DMS114 treated with DMSO at 0.1 percent for 48 hours (cell line): ENCODE measurements around the gene REXO1.
A peak's percentile ranks its signal among the peaks of the same experiment; 100 is the strongest.

ENCODE experiments used
- DNase-seq: peaks from one replicate; lab custom pipeline; 2025; ENCODE audit not compliant: unreplicated experiment; lab: John Stamatoyannopoulos, UW

REXO1 gene

DNA sequence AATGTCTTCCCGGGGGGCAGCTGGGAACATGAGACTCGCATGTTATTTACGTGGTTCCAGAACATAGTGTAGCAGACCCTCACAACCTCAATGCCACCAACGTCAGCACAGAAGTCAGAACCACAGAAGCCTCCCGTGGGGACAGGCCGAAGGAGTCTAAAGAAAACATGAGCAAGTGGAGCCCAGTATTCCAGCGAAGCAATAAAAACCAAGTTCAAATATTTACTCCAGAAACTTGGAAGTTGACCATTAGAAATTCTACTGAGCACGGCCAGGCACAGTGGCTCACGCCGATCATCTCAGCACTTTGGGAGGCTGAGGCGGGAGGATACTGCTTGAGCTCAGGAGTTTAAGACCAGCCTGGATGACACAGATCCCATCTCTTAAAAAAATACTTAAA is 18.3 kb downstream of the REXO1 start:
- no peak for DNase-seq

DNA sequence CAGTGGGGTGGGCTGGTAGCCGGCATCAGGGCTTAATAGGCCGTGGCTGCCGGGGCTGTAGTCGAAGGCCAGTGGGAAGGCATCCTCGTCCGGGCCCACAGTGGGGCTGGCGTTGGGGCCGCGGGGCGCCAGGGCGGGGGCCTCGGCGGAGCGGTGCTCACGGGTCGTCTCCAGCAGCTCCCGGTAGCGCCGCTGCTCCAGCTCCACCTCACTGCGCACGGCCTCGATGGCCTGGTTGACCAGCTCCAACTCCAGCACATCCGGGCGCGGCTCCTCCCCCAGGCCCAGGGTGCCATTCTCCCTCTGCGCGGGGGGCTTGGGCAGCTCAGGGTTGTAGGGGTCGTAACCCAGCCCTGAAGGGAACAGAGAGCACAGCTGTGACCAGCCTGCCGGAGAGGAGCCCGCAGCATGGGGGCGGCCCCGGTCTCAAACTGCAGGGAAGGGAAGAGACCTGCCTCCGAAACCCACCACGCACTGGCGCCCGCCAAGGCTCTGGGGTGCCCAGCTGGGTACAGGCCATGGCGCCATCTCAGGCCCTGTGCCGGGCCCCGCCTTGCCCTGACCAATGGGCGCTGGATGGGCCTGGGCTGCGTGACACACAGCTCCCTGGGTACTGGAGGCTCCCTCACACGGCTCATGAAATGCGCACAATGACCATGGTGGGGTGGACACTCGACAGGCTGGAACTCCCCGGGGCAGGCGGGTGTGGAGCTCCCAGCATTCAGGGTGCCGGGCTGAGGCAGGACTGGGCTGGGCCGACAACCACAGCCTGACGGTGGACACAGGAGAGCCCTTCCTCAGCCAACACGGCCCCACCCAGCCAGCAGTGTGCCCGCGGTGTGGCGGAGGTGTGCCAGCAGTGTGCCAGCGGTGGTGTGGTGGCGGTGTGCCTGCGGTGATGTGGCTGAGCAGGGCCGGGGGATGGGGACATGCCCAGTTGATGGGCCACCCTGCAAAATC is 19.7 kb downstream of the REXO1 start:
- no peak for DNase-seq

DNA sequence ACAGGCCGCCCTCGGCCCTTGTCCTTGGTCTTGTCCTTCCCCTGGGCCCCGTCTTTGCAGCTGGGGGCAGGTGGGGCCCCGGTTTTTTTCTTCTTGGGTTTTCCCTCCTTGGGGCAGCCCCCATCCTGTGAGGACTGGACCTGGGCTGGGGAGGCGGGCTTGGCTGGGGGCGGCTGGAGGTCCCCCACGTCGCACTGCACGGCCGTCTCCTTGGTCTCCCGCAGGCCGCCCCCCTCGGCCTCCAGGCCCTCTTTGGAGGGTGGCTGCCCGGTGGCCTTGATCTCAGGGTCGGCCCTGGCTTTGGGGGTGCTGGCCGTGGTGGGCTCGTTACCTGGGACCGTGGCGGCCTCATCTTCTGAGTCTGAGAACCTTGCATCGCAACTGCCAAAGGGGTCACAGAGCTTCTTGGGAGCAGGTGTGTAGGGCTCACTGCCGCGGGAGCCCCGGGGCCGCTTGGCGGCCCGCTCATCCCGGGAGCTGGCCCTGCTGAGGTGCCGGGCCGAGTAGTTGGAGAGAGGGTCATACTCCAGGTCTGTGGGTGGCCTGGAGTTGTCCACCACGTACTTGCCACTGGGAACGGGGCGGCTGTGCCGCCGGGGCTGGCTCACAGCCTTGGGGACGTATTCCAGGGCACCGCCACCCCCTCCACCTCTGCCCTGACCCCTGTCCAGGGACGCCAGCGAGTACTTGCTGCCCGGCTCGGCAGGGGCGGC is 20.6 kb downstream of the REXO1 start:
- DNase-seq = no peak

DNA sequence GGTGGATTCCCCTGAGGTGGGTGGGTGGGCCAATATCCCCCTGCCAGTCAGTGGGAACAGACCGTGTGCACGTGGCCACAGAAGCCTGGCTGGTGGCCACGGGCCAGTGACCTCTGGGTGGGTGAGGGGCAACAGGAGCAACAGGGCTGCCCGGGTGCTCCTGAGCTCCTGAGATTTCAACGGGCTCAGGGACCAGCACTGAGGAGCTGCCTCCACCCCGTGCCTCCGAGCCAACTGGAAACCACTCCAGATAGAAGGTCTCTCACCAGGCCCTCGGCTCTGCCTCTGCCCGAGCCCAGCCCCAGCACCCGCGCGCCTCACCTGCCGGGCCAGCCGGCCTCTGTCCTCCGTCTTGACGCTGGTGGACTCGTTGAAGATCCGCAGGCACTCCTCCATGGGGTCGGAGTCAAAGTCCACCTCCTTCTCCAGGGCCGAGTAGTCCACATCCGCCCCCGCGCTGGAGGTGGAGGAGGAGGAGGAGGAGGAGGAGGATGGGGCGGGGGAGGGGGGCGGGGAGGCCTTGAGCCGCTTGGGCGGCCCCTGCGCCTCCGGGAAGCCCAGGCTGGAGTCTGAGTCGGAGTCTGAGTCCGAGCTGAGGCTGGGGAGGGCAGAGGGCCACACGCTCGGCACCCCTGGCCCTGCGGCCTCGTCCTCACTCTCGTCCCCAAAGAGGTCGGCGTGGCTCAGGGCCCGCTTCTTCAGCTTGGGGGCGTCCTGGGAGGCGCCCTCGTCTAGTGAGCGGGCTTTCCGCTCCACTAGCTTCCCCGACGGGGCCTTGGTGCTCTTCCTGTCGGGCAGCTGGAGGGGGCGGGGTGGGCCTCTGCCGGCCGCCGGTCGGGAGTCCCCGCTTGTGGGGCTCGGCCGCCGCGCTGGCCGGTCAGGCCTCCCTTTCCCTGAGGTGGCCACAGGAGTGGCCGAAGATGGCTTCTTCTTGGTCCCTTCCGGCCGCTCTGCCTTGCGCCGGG is 21.4 kb downstream of the REXO1 start:
- no peak for DNase-seq

DNA sequence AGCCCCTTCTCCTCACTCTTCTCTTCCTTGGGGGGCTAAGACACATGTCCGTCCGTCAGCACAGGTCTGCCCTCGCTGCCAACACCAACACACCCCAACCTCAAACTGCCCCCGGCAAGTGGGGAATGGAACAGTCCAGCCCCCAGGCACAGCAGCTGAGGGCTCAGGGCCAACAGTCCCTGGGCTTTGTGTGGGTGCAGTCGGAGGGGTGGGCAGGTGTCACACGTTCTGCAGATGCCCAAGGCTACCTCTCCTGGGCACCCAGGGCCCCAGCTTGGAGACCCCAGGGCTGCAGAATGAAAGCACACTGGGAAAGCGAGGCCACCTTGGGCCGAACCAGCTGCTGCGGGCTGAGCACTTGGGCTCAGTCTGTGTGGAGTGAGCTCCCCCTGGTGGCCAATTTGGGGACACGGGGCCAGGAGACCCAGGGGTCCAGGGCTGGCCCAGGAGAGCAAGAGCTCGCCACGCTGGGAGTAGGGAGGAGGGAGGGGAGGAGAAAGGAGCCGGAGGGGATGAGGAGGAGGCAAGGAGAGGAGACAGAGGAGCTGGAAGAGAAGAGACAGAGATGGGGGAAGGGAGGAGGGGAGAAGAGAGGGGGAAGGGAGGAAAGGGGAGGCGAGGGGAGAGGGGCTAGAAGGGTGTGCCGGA is 22.2 kb downstream of the REXO1 start:
- peak; percentile 18 for DNase-seq

DNA sequence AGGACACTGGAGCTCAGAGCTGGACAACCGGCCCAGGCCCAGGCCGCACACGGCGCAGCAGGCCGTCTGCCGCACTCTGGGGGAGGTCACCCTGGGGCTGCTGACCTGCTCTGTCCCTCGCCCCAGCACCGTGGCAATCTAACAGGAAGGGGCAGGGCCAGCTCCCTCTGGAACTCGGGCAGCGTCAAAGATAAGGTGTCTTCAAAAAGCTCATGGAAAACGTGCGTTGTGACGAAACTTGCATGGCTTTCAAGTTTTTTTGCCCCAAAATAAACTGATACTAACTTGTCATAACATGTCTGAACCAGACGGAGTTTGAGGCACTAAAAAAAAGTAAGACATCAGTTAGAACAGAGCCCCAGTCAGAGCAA is 24.0 kb downstream of the REXO1 start:
- no peak for DNase-seq

DNA sequence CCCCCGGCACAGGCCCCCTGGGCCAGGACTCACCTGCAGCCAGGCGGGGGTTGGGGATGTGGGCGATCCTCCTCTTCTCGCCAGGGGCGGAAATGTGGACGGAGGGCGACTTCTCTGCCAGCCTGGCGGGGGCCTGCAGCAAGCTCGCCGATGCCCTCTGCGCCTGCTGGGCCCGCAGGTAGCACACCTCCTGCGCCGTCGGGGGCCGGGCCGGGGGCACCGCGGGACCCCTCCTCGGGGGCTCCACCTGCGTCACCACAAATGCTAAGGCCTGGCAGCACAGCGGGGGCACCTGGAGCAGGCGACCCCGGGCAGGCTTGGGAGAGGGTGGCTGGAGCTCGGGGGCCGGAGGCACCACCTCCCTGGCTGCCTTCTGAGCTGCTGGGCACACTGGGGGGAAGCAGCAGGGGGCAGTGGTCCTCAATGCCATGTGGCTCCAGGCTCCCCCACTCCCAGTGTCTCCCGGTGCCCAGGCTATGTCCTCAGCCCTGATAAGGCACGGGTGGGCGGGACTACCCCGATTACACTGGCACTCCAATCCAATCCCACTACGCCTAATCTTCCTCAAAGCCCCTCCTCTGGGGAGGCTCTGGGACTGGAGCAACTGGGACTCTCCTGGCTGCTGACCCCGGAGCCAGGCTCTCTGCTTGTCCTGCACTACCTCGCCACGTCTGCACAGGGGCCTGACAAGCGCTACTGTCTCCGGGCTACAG is 24.6 kb downstream of the REXO1 start:
- no peak for DNase-seq

DNA sequence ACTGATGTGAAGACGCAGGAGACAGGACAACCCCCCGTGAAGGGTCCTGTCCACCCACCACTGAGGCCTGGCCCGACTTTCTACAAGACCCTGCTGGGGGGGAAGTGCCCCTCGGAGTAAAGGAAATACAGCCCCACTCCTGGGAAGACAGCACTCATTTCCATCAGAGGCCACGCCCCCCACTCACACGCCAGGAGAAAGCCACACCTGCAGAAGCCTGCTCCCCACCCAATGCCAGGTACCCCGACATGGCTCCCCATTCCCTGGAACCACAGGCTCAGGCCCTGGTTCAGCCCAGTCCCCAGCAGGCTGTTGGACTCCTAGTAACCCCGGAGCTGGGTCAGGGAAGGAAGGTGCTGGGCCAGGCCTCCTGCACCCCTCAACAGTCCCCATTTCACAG is 25.3 kb downstream of the REXO1 start:
- no peak for DNase-seq

DNA sequence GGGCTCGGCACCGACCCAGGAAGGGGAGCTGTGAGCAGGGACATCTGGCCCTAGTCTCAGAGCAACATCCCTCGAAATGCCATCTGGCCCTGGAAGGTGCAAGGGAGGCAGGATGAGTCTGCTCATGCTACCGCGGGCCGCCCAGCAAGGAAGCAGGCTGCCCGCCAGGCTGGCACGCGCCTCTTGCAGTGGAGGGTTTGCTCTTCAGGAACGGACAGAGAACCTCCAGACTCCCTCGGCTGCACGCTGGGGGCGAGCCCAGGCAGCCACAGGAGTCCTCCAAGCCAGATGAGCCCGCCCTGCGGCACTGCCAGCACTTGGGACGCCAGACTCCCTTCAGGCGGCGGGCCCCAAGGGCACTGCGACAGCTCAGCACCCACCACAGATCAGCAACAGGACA is 26.1 kb downstream of the REXO1 start:
- no peak for DNase-seq

DNA sequence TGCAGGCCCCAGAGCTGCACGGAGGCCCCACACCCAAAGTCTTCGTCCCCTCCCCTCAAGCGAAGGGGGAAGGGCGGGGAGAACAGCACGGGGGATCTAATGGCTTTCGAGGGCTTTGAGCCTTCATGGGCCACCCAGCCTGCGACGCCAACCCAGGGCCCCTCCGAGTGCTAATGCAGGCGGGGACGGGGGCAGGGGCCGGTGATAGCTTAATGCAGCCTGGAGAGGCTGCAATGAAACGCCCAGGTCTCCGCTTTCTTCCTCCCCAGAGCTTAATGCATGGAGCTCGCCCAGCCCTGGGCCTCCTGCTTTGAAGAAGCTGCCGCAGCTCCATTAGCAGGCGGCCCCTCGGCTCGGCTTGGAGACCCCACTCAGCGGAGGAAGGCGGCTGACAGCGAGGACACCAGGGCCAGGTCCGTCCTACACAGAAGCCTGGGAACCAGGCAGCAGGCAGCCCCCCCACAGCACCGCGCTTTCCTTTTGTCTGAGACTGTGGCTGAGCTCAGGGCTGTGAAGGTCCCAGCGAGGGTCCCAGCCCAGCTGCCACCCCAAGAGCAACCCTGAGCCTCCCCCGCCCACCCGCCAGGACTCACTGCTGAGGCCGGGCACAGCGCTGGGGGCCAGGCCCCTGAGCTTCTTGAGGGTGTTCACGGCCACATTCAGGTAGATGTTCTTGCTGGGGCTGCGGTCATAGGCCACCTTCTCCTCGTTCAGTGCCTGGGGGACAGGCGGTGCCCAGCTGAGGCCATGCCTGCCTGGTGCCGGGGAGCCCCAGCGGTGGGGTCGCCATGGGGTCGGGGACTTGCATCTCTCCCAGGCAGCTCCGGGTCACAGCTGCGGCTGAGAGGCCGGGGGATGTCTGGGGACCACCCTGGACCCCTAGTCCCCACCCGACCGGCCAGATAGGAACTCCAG is 28.7 kb downstream of the REXO1 start:
- DNase-seq = no peak

DNA sequence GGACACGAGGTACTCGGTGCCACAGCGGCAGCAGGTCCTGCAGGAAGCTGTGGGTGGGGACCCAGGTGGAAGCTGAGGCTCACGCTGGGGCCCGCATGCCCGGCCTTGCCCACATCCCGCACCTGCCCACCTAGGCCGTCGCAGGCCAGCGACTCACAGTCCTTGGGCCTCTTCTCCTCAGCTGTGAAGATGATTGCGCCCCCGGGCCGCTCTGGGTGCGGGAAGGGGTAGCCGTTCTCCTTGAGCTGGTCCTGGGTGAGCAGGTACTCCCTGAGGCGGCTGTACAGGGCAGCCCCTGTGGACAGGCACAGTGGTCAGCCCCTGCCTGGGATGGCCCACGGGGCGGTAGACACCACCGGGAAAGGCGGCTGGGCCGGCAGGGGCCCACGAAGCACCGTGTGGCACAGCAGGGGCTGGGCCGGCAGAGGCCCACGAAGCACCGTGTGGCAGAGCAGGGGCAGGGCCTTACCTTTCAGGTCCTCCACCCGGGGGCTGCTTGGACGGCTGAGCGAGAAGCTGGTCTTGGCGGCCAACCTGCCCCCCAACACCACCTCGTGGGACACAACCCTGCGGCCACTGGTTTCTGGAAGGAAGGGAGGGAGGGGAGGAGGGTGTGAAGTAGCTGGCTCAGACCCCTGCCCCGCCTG is 29.6 kb downstream of the REXO1 start:
- DNase-seq = no peak

DNA sequence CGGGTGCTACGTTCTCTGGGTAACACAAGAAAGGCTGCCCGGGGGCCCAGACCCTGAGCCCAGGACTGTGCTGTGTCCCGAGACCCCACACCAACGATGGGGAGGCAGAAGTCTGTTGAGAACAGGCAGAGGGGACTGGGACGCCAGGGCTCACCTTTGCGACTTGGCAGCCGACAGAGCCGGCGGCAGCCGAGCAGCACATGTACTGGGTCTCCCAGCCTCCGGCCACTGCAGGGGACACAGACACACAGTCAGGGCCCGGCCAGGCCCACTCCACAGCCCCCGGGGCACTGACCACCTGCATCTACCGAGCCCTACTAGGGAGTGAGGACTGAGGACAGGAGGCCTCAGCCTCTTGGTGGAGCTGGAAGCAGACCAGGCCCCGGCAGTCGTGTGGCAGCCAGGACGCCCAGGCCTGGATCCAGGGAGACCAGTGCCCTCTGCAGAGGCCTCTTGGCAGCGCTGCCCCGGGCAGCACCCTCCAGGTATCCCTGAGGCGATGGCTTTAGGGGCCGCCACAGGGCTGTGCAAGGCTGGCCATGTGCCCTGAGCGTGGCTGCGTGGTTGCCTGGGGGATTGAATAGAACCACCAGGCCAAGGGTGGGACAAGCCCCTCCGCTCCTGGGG is 30.6 kb downstream of the REXO1 start:
- no peak for DNase-seq

DNA sequence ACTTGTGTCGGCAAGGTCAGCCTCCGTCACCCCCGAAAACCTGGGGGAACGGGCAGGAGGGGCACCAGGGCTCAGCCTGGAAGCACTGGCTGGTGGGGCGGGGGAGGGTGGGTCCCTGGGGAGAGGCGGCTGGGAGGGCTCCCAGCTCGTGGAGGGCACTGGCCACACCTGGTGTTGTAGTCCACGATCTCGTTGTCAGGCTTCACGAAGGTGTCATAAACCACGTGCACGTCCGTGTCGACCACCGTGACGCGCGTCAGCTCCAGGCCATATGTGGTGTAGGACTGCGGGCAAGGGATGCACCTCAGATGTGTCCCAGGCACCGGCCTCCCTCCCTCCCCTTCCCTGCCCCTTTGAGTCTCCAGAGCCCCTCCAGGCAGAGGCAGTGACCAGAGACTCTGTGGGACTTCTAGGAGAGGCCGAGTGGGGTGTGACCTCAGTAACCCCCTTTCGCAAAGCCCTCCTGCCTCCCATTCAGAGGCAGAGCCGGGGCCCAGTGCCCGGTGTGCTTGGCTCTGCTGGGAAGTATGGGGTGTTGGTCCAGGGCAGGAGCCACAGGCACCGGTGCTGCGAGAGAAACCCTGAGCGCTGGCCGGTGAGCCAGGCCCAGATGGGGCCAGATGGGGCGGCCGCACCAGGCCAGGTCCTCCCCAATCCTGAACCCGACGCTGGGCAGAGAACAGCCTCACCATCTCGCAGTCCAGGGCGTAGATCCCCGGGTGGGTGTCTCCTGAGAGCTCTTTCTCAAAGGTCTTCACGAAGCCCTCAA is 31.6 kb downstream of the REXO1 start:
- no peak for DNase-seq

DNA sequence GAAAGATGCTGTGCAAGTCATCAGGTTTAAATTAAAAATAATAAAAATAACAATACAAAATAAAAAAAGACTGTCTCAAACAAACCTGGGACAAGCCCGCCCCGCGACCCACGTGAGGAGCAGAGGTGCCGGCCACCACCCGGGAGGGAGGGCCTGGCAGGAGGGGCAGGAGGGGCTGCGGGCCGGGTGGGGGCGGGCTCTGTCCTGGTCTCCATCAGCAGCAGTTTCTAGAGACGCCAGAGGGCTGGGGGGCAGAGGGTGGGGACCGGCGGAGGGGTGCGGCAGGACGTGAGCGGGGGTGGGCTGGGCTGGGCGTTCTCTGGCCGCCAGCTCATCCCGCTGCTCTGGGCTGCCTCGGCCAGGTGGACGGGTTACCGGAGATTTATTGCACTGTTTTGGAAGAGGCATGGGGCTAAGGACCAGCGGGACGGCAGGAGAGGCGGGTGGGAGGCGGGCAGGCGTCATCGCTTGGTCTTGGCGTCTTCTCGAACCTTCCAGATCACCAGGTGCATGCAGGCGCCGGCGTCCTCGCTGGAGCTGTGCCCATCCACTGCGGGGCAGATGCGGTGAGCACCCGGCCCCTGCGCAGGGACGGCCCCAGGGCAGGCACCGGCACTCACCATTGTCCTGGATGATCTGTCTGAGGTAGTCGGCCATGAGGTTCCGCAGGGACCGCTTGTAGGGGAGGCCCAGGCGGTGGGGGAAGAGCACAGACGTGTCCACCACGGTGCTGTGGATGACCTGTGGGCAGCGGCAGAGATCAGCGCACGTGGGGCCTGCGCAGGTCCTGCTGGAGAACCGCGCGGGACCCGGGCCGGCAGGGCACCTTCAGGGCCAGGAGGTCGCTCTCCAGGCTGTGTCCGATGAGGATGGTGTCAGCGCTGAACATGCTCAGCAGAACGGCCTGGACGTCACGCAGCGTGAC is 32.4 kb downstream of the REXO1 start:
- no peak for DNase-seq

DNA sequence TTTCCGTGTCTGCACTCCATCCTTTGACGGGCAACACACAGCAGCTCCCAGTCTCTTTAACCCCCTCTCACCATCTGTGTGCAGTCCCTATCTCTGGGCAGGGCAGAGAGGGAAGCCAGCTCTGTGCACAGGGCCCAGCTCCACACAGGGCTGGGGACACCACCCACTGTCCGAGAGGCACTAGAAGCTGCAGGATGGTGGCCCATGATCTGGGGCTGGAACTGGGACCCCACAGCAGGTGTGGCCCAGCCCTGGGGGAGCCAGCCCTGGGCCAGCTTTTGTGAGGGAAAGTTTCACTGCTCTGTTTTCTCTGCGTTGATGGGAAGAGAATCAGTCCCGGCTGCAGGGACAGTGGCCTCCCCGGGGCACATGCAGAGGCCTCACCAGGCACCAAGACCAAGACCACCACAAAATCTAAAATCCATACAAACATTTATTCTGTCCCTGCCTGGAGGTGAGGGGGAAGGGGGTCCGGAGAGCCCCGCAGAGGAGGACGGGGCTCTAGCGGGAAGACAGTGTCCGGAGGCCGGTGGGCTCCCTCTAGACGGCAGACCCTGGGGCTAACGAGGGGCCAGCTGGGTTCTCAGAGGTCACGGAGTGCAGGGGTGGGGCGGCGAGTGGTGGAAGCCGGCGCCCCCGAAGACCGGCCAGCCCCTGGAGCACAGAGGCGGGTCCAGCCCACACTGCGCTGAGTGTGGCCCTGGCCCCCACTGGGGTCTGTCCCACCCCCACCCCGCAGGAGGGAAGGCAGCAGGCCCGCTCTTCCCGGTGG is 33.3 kb downstream of the REXO1 start:
- DNase-seq = no peak

DNA sequence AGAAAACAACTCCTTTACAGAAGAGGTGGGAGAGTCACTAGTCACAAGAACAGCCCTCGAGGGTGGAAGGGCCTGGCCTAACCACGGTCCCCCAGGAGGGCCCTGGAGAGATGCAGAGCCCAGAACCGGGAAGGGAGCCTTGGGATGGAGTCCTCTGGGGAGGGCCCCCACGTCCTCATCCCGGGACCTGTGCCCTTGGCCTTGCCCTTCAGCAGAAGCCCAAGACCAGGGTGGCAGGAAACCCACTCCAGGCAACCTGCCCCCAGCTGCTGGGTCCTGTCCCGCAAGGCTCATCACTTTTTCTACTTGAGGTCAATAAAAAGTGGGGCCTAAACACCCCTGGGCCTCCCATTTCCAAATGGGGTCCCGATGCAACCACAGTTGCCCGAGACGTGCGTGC is 33.9 kb downstream of the REXO1 start:
- DNase-seq = no peak
